HG02588 (cell line): ENCODE measurements around the gene CIZ1.
"Not testable (repeated sequence)": the region's sequence is repeated elsewhere in the genome, so short reads cannot be mapped to it uniquely, and the experiment has no call there.

Source experiments
- ATAC-seq: cut with Tn5 transposase; IDR thresholded peaks from one replicate; pipeline ENCODE4 v1.9.1; 2021; ENCODE audit warnings: mild to moderate bottlenecking, moderate library complexity; ENCODE audit not compliant: unreplicated experiment

The CIZ1 gene

DNA sequence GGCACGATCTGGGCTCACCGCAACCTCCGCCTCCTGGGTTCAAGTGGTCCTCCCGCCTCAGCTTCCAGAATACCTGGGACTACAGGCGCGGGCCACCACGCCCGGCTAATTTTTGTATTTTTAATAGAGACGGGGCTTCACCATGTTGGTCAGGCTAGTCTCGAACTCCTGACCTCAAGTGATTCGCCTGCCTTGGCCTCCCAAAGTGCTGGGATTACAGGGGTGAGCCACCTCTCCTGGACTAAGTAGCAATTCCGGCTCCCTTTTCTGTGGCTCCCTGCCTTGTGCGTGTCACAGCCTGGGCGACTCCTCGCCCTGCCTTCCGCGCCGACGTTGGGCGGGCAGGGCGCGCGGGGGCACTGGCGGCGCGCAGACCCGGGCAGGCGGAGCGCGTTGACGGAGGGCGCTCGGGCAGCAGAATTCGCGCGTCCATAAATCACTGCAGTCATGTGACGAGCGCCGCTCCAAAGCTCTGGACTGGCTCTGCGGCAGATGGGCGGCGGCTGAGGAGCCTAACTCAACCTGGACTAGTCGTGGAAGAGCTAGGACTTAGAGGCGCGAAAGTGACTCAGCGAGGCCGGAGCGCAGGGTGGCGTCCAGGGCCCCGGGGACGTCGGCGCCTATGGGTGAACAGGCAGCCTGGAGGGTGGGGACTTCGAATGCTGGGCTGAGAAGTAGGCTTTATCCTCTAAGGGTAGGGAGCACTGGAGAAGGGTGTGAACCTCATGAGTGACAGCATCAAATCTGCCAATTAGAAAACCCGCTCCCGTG lies 1.4 kb upstream of the CIZ1 start:
- ATAC-seq = no peak

DNA sequence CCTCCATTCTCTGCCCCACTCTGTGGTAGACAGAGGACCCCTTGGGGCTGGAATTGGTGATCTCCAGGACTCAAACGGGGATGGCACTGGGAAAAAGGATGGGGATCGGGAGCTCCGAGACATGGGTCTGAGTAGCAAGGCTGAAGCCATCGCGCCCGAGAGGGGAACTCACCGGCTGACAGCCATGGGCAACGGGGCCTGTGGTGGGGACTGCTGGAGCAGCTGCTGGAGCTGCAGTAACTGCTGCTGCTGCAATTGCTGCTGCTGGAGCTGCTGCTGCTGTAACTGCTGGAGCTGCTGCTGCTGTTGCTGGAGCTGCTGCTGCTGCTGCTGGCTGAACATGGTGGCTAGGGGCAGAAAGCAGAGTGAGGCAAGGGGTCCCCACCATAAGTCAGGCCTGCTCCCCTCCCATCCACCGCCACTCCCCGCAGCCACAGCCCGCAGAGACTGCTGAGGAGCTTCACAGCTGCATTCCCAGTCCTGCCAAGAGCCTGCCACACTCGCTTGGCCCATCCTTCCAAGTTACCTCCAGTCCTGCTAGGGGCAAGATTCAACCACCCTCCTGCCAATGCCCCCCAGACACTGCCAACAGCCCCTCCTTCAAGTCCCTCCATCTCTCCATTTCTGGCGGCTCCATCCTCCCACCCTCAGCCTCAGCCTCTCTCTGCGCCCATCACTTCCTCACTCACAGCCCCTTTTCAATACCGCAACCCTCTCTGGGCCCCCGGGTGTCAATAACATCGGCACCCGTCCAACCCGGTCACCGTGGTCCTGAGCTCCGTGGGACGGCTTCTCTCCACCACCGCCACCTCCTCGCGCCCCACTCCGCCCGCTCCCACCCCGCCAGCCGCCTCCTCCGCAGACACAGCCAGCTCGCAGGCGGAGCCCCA lies 611 bp downstream of the CIZ1 start:
- no peak for ATAC-seq

DNA sequence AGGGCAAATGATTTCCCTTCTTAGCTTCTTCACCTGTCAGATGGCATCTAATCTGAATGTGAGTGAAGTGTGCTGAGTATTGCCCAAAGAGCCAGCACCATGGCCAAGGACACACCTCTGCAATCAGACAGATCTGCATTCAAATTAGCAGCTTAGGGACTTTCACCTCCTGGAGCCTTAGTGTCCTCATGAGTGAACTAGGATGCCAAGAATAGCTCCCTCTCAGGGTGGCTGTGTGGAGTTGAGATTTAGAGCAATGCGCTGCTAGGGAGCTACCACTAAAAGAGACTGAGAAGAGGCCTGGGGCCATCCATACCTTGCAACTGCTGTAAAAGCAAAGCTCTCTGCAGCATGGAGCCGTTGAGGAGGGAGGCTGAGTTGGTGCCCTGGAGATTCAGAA lies 1.4 kb downstream of the CIZ1 start:
- no peak for ATAC-seq

DNA sequence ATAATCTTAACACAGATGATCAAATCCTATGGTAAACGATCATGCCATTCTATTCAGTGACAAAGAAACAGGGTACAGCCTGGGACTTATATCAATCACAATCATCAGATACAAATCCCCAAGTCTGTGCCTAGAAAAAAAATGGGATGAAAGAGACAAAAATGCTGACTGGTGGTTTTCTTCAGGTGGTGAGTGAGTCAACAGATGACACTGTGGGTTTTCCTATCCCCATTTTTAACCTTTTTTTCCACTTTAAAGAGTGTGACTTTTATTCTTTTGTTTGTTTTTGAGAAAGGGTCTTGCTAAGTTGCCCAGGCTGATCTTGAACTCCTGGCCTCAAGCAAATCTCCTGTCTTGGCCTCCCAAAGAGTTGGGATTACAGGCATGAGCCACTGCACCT lies 3.2 kb downstream of the CIZ1 start:
- ATAC-seq = no peak

DNA sequence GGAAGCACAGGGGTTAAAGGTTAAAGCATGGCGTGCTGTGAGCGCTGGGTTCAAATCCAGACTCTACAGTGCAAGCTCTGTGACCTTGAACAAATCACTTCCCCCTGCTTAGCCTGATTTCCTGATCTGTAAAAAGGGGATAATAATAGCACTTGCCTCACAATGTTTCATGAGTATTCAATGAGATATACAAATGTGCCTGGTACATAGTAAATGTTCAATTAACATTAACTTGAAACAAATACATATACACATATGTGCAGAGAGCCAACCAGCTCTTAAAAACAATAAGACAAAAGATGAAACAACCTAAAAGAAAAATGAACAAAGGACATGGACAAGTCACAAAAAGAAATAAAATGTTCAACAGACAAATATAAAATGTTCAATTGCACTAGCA lies 4.0 kb downstream of the CIZ1 start:
- ATAC-seq = no peak

DNA sequence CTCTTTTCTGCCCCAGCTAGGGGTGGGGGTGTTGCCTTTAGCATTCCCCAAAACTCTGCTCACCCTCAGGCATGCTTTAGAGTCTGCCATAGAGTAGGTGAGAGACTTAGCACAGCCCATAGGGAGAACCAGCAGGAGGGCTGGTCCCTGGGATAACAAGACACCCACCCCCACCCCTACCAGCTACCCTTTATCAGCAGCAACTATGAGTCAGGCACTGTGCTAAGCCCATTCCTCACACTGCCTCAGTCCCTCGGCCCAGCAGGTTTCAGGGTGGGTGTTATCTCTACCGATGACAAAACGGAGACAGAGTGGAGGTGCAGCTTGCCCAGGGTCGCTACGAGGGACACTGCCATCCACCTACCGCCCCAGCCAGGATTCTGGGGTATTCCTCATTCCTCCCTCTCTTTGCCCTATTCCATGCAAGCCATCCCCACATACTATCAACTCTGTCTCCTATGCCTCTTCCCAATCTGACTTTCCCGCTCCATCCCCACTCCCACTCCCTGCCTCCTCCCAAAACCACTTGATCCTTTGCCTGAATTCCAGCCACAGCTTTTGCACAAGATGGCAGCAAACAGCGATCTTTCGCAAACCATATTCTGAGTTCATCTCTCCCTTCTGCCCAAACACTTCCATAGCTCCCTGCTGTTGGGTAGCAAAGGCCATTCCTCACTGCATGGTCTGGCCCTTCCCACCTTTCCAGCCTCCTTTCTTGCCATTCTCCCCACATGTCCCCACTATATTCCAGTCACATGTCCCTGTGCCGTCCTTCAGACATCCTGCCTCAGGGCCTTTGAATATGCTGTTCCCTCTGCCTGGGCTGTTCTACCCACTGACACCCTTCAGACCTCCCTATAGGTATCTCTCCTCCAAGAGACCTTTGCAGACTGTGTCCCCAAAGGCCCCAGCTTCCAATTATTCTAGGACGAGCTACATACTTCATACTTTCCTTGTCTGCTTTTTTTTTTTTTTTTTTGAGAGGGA lies 5.1 kb downstream of the CIZ1 start:
- no peak for ATAC-seq

DNA sequence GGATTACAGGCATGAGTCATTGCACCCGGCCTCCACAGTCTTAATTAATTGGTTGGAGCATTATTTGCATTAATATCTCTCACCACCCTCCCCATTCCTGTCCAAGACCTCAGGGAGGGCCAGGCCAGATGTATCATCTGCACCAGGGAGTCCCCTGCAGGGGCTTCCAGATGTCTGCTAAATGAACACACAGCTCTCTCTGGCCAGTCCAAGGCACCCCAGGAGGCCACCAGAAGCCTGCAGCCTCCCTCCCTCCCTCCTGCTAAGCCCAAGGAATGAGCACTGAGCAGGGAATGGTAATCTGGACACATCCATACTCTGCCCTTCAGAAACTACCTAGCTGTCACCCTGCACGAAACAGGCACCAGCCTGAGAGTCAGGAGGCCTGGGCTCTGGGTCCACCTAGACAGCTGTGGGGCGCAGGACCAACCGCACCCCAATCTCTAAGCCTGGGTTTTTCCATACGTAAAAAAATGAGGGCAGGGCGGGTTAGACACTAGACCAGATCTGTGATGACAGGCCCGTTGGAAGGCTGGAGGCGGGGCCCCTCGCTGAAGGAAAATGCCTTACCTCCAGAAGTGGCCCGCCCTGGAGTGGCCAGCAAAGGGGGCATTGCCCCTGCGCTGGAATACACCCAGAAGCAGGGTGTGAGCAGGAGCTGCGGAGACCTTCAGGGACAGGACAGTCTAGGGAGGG lies 8.3 kb downstream of the CIZ1 start:
- no peak for ATAC-seq

DNA sequence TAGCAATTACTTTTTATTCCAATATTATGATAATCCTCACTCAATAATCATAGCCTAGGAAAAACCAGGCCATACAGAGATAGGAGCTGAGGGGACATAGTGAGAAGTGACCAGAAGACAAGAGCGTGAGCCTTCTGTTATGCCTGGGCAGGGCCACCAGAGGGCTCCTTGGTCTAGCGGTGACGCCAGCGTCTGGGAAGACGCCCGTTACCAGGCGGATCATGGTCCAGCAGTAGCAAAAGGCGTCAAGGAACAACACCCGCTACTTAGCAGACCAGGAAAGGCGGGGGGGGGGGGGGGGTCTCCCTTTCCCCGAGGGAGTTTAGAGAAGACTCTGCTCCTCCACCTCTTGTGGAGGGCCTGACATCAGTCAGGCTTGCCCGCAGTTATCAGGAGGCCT lies 9.9 kb downstream of the CIZ1 start:
- ATAC-seq = not testable (repeated sequence)

DNA sequence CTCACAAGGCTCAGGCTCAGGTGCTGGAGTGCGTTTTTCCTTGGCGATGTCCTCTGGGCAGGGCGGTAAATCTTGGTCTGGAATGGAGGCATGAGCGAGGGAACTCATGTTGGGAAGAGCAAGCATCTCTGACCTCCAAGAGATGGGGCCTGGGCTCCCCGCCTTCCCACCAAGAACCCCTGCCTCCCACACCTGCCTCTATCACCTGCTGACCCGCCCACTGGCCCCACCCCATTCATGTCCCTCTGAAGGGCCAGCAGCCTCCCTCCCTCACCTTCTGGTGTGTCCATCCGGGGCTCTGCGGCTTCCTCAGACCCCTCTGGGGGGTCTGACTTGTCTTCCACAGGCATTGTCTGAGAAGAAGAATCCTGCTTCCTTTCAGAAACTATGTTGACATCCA lies 10.9 kb downstream of the CIZ1 start:
- ATAC-seq = no peak

DNA sequence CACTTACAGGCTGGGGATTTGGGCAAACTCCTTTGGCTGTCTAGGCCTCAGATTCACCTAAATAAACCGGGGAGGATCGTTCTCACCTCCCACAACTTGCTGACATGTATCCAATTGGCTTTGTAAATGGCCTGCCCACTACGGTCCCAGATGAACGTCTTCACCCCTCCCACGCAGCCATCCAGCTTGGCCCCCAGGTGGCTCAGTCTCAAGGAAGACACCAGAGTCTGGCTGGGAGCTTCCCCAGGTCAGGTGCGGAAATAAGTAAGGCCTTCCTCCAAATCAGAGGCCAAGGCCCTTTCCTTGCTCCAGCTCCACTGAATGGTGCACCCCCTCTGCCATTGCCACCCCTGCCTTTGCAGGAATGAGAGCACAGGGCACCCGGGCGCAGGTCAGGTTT lies 11.4 kb downstream of the CIZ1 start:
- ATAC-seq = no peak

DNA sequence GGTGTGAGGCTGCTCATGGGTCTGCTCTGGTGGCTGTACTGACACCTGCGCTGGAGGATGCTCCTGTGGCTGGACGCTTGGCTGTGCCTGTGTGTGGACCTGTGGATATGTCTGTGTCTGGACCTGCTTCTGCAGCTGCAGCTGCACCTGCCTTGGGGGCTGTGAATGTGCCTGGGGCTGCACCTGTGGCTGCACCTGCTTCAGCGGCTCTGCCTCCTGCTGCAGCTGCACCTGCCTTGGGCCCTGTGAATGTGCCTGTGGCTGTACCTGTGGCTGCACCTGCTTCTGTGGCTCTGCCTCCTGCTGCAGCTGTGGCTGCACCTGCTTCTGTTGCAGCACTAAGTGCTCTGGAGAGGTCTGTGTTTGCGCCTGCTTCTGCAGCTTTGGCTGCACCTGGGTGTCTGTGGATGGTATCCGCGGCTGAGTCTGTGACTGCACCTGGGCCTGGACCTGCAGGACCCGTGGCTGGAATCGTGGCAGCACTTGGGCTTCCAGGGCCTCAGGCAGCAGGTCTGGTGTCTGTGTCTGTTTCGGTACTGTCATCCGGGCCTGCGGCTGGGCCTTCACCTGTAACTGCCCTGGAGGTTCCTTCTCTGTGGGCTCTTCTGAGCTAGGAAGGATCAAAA lies 12.5 kb downstream of the CIZ1 start:
- ATAC-seq = no peak

DNA sequence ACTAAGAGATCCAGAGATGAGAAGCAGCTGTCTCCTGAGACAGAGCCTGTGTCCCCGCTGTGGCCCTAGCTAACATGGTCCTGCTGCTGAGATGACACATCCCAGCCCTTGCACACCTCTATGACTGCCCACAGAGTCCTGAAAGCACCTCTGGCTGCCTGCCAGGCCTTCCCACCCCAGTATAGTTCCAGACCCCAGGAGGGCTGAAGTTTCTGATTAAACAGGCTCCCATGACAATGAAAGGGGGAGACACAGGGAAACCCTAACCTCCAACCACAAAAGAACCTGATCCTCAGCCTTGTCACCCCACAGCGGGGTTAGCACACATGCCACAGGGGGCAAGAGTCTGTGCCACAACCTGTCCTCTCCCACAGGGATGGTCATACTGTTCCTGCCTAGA lies 15.6 kb downstream of the CIZ1 start:
- no peak for ATAC-seq

DNA sequence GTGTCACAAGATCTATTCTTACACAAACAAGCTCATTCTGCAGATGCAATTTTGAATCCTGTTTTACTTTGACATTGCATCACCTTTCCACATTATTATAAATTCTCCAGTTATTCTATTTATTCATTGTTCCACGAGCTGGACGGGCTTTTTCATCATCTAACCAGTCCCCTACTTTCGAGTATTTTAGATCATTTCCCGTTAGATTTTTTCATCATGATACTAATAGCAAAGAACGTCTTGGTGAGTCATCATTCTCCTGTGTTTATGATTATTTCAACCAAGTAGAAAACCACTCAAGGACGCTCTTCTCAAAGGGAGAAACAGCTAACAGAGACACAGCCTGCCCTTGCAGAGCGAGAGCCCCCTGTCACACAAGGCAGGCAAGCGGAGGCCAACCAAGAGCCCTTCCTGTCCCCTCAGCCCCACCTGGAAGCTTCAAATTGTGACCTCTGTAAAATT lies 16.2 kb downstream of the CIZ1 start:
- ATAC-seq = no peak

DNA sequence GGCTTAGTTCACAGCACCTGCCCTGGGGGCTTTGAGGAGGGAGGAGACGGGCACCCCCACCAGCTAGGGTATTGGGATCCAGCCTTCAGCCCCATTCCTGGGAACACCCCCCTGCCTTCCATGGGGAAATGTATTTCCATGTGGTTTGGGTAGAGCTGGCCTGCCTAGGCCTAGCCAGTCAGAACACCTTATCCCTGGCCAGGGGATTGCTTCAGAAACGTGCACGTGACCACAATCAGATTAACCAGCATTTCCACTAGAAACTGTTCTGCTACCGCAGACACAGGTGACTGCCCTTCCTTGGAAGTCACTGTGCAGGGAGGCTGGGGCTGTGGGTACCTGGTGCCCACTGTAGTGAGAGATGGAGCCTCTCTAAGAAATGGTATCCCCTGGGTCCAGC lies 17.3 kb downstream of the CIZ1 start:
- ATAC-seq = no peak

DNA sequence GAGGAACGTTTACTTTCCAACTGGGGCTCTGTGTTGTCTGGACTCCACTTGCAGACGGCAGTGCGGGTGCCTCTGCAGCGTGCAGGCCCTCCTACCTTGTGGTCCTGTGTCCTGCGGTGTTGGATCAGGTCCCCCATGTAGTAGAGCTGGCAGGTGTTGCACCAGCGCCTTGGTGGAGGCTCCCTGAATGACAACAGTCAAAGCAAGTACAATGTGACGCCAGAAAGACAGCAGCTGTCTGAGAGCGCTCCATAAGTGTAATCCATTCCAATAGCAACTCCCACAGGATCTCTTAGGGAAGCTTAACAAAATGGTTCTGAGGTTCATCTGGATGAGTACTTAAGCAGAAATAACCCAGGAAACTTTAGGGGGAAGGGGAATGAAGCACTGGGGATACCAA lies 21.4 kb downstream of the CIZ1 start:
- no peak for ATAC-seq

DNA sequence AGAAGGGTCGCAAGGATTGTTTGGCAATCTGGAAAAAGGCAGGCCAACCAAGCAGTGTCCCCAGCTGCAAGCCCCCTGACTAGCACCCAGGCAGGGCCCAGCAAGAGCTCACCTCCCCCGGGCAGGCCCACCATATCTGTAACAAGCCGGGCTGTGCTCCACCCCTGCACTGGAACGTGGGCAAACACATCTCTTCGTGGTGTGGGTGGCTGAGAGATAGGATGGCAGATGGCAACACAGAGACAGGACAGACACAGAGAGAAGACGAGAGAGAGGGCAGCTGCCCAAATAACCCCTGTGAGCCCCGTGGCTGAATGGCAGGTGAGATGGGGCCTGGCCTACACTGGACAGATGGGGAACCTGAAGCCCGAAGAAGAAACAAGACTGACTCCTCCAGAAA lies 21.9 kb downstream of the CIZ1 start:
- ATAC-seq = no peak

DNA sequence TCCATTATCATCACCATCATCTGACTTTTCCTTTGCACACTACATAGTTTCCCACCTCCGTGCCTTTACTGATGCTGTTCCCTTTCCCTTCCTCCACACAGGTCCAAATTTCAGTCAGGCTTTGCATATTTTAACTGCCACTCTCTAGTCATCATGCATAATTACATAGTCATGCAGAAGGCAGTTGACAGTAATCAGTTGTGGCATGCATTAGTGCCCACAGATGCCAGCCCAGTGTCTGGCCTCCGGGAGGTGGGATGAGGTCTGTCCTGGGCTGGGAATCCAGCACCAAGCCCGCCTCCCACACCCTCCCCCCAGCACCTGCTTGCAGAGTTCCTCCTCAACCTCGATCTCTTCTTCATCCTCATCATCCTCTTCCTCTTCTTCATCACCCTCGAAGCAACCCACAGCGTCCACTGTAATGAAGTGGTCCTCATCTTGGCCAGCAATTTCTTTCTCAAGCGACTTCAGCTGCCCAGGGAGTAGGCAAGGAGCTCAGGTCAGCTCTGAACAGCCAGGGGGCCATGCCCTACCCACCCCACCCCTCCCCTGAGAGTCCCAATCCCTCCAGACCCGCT lies 22.6 kb downstream of the CIZ1 start:
- ATAC-seq = no peak

DNA sequence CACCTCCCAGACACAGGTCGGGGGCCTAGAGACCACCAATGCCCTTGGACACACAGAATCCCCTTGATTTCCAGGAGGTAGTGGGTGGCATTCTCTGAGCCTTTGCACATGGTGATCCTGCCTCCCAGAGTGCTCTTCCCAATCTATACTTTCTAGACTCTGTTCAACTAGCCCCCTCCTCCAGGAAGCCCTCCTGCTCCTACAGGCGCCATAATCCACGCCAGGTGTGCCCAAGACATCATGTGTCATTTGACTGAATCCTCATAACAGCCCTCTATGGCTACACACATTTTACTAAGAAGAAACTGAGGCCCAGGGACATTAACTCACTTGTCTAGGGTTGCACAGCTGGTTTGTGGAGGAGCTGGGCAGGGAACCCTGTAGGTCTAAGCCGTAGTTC lies 24.2 kb downstream of the CIZ1 start:
- no peak for ATAC-seq

DNA sequence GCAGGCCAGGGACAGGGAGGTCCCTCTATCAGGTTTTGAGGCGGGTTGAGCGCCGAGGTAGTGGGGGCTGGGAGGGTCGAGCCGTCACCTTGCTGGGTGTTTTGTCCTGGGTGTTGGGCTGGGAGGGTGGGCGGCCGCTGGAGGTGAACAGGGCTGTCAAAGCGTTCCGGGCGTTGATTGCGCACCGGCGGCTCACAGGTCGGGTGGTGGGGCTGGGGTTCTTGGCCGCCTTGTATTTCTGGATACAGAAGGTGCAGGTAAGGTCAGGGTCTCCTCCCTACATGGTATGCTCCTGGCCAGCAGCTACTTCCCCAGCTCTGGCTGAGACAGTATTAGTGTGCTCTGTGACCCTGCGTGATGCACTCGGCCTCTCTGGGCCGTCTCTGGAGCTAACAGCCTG lies 25.2 kb downstream of the CIZ1 start:
- no peak for ATAC-seq
